PC-9 (cell line): ENCODE measurements around the gene IDH2. TPM values are rescaled to one million over a fixed set of nuclear protein-coding genes. Genes with fewer than 3 reads are reported as not detected.
"Not testable (repeated sequence)": the region's sequence is repeated elsewhere in the genome, so short reads cannot be mapped to it uniquely, and the experiment has no call there.

ENCODE experiments used
- BruUV-seq: library from RNA; stranded (reverse); fragments of 400-500 nt; replicated peaks from 2 replicates; lab custom pipeline; 2021; lab: Mats Ljungman, UMichigan
- CTCF ChIA-PET: fragments of 300-600 bp; sonication (Branson Sonifier 250); formaldehyde crosslinking; loops from one replicate; lab custom pipeline; 2022; ENCODE audit warnings: antibody characterized with exemption; lab: Charles Lee
- POLR2A ChIA-PET: fragments of 300-600 bp; sonication (Branson Sonifier 250); formaldehyde crosslinking; loops from one replicate; lab custom pipeline; 2022; ENCODE audit warnings: antibody characterized with exemption; ENCODE audit not compliant: unreplicated experiment; lab: Charles Lee
- DNase-seq, 2 experiments: peaks; one replicate each; pipeline versions ENCODE4 v3.0.0 to v3.0.0-alpha.2; 2015 to 2022; ENCODE audit warnings: mixed read lengths in 1 of 2
- H2AFZ ChIP-seq: fragments of 200-600 bp; sonication (generic); 2 replicates; pipeline ENCODE4 v1.8.1; 2017; ENCODE audit warnings: antibody characterized with exemption
- H3F3A ChIP-seq: fragments of 200-600 bp; sonication (generic); 2 replicates; pipeline ENCODE4 v1.8.1; 2017; ENCODE audit warnings: antibody characterized with exemption, mild to moderate bottlenecking, low read depth; ENCODE audit not compliant: insufficient read depth
- H3K27ac ChIP-seq: fragments of 200-600 bp; sonication (generic); 2 replicates; pipeline ENCODE4 v1.6.1; 2016; ENCODE audit warnings: mixed run types
- H3K27me3 ChIP-seq: fragments of 200-600 bp; sonication (generic); 2 replicates; pipeline ENCODE4 v1.6.1; 2016; ENCODE audit warnings: low read depth, mixed run types; ENCODE audit not compliant: insufficient read depth
- H3K36me3 ChIP-seq: fragments of 200-600 bp; sonication (generic); 2 replicates; pipeline ENCODE4 v1.6.1; 2016; ENCODE audit warnings: low read depth, mixed run types
- H3K4me1 ChIP-seq: fragments of 200-600 bp; sonication (generic); replicated peaks from 2 replicates; pipeline ENCODE4 v1.6.1; 2016; ENCODE audit warnings: mixed run types; ENCODE audit not compliant: insufficient read depth
- H3K4me2 ChIP-seq: fragments of 200-600 bp; sonication (generic); 2 replicates; pipeline ENCODE4 v1.6.1; 2017; ENCODE audit warnings: mixed run types
- H3K4me3 ChIP-seq: fragments of 200-600 bp; sonication (generic); 2 replicates; pipeline ENCODE4 v1.6.1; 2016; ENCODE audit warnings: mixed run types
- H3K79me2 ChIP-seq: fragments of 200-600 bp; sonication (generic); 2 replicates; pipeline ENCODE4 v1.6.1; 2017; ENCODE audit warnings: low read depth, mixed run types
- H3K9me2 ChIP-seq: fragments of 200-600 bp; sonication (generic); 2 replicates; pipeline ENCODE4 v1.8.1; 2017; ENCODE audit warnings: mild to moderate bottlenecking; ENCODE audit not compliant: insufficient read depth
- H3K9me3 ChIP-seq: fragments of 200-600 bp; sonication (generic); 2 replicates; pipeline ENCODE4 v1.8.1; 2016; ENCODE audit warnings: low read depth; ENCODE audit not compliant: insufficient read depth
- H4K20me1 ChIP-seq: fragments of 200-600 bp; sonication (generic); 2 replicates; pipeline ENCODE4 v1.8.1; 2017; ENCODE audit not compliant: insufficient read depth
- EZH2 ChIP-seq: fragments of 200-600 bp; sonication (generic); IDR thresholded peaks from 2 replicates; pipeline ENCODE4 v1.8.0; 2017; ENCODE audit warnings: antibody characterized with exemption, low read depth
- intact Hi-C: fragments of 100-400 bp; cut with micrococcal nuclease; formaldehyde crosslinking; loops from one replicate; pipeline ENCODE4 v1.10.0; 2022; ENCODE audit not compliant: unreplicated experiment
- total RNA-seq: library from RNA; stranded (reverse); gene quantifications from 2 replicates; pipeline ENCODE4 v1.2.3, GENCODE V29; 2021
- TF ChIP-seq, protein P1 (sequence below): fragments of 200-600 bp; sonication (generic); conservative IDR thresholded peaks from 2 replicates; pipeline ENCODE4 v1.6.1; 2017; ENCODE audit warnings: mixed run types, antibody characterized with exemption, mild to moderate bottlenecking, moderate library complexity

IDH2 gene
- total RNA-seq, 1 experiment from 2014 or later = 96.7 TPM

- Histone ChIP-seq H3F3A (no peaks in the 10 kb centered on the region; the same call in 1 of the 2 replicates), H3K9me2 (no peaks in the 10 kb centered on the region), H3K4me1 (no peaks in the 10 kb centered on the region; the same call in 1 of the 2 replicates), H3K4me2 (peak overlapping the region; percentile 38; the same call in 1 of the 2 replicates), H3K79me2 (no peaks in the 10 kb centered on the region), H2AFZ (no peak overlapping the region), H3K4me3 (no peak overlapping the region), H4K20me1 (no peaks in the 10 kb centered on the region), H3K27me3 (no peaks in the 10 kb centered on the region), H3K36me3 (no peaks in the 10 kb centered on the region), H3K27ac (no peak overlapping the region), H3K9me3 (no peaks in the 10 kb centered on the region)
- intact Hi-C loops = loop anchor here (1.0 to 5.0 kb wide), 3 partner anchors 40 to 744 kb away; partner anchors contain the start of gene IDH2
- POLR2A ChIA-PET = no interaction called here
- BruUV-seq = no TSS peak
- CTCF ChIA-PET = interaction anchor here (0.5 to 1.2 kb wide), 5 partner anchors 10 to 744 kb away, joined by 3 to 26 read pairs (median 6); no protein-coding TSS in a partner anchor
- no peak for DNase-seq
- no peak for TF ChIP-seq EZH2
- TF ChIP-seq, protein P1, sequence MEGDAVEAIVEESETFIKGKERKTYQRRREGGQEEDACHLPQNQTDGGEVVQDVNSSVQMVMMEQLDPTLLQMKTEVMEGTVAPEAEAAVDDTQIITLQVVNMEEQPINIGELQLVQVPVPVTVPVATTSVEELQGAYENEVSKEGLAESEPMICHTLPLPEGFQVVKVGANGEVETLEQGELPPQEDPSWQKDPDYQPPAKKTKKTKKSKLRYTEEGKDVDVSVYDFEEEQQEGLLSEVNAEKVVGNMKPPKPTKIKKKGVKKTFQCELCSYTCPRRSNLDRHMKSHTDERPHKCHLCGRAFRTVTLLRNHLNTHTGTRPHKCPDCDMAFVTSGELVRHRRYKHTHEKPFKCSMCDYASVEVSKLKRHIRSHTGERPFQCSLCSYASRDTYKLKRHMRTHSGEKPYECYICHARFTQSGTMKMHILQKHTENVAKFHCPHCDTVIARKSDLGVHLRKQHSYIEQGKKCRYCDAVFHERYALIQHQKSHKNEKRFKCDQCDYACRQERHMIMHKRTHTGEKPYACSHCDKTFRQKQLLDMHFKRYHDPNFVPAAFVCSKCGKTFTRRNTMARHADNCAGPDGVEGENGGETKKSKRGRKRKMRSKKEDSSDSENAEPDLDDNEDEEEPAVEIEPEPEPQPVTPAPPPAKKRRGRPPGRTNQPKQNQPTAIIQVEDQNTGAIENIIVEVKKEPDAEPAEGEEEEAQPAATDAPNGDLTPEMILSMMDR = no peak
These were observed 40.2 kb upstream of the IDH2 start for GRCh38 chr15:90142216-90143165.

DNA sequence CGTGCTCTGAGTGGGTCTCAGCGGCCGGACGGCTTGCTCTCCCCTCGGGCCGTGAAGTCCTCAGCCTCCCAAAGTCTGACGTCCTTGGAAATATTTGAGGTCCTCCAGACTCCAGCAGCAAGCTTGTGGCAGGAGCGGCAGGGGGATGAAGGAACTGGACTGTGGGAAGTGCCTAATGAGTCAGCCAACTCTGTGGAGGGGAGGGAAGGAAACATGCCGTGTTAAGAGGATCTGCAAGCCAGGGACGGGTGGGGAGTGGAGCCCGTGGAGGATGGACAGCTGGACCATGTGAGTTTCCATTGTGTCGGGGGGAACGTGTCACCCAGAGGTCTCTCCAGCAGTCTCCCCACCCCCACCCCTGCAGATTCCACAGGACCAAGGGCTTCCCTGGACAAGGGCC is 39.4 kb upstream of the IDH2 start:
- DNase-seq = no peak
- Histone ChIP-seq H3K36me3 (no peaks in the 10 kb centered on the region), H3K4me2 (no peak overlapping the region), H4K20me1 (no peaks in the 10 kb centered on the region), H3K79me2 (no peaks in the 10 kb centered on the region), H3K27ac (no peak overlapping the region), H3K9me2 (no peaks in the 10 kb centered on the region), H2AFZ (no peak overlapping the region), H3K4me3 (no peak overlapping the region), H3K9me3 (no peaks in the 10 kb centered on the region), H3K27me3 (no peaks in the 10 kb centered on the region), H3K4me1 (no peaks in the 10 kb centered on the region; the same call in 1 of the 2 replicates), H3F3A (no peaks in the 10 kb centered on the region; the same call in 1 of the 2 replicates)
- CTCF ChIA-PET = no interaction called here
- intact Hi-C loops = loop anchor here (5.0 kb wide), 1 partner anchor 39 kb away; the partner anchor contains the start of gene IDH2
- POLR2A ChIA-PET = no interaction called here
- TF ChIP-seq EZH2 = no peak
- TF ChIP-seq, protein P1 = no peak
- no TSS peak for BruUV-seq

DNA sequence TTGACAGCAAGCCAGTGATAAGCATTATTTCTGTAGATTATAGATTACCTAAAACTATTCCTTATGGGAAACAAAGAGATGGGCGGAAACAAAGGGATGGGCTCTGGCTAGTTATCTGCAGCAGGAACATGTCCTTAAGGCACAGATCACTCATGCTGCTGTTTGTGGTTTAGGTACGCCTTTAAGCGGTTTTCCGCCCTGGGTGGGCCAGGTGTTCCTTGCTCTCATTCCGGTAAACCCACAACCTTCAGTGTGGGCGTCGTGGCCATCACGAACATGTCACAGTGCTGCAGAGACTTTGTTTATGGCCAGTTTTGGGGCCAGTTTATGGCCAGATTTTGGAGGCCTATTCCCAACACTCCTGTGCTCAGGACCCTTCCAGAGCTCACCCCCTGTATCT is 37.3 kb upstream of the IDH2 start:
- BruUV-seq, H3K79me2 ChIP-seq, DNase-seq, POLR2A ChIA-PET, H3K27me3 ChIP-seq, H2AFZ ChIP-seq, CTCF ChIA-PET, H3K4me2 ChIP-seq, H3K4me3 ChIP-seq, H3F3A ChIP-seq, H3K27ac ChIP-seq, H3K9me3 ChIP-seq, H3K9me2 ChIP-seq, H4K20me1 ChIP-seq, H3K4me1 ChIP-seq, intact Hi-C loops, H3K36me3 ChIP-seq: not testable (repeated sequence)
